ENCODE results near the gene ACR.

ACR gene

GRCh38 chr22:50699756-50700386 is 38.1 kb upstream of the ACR start:
- Histone ChIP-seq H3K9me2 (replicated peaks; ENCODE audit: insufficient read depth, low read length) (no peaks in the 10 kb centered on the region), H3K9ac (ENCODE audit: low read length) (no peak overlapping the region), H3K36me3 (replicated peaks; ENCODE audit: insufficient read depth, low read length) (no peaks in the 10 kb centered on the region), H4K20me1 (ENCODE audit: insufficient read depth, low read length) (no peaks in the 10 kb centered on the region), H3K9me3 (replicated peaks; ENCODE audit: insufficient read depth, low read length) (no peaks in the 10 kb centered on the region), H3K4me3 (ENCODE audit: low read length) (no peak overlapping the region), H3K4me1 (ENCODE audit: low read length) (peaks cover 10% of the 10 kb centered on the region), H3K4me2 (ENCODE audit: low read depth, low read length) (no peak overlapping the region), H3K79me2 (ENCODE audit: low read length) (no peaks in the 10 kb centered on the region), H3K27me3 (replicated peaks; ENCODE audit: insufficient read depth, low read length) (no peaks in the 10 kb centered on the region), H2AFZ (ENCODE audit: low read length) (no peak overlapping the region), H3K27ac (ENCODE audit: low read length) (no peak overlapping the region), H3F3A (ENCODE audit: insufficient read depth, low read length) (0 out of 2 replicates have a peak, but pooled peaks cover 5% of the 10 kb centered on the region)
- DNase-seq = no peak
- TF ChIP-seq EZH2phosphoT487 (IDR thresholded peaks at IDR 0.05; ENCODE audit: low read length) = no peak
- TF ChIP-seq, protein P1, sequence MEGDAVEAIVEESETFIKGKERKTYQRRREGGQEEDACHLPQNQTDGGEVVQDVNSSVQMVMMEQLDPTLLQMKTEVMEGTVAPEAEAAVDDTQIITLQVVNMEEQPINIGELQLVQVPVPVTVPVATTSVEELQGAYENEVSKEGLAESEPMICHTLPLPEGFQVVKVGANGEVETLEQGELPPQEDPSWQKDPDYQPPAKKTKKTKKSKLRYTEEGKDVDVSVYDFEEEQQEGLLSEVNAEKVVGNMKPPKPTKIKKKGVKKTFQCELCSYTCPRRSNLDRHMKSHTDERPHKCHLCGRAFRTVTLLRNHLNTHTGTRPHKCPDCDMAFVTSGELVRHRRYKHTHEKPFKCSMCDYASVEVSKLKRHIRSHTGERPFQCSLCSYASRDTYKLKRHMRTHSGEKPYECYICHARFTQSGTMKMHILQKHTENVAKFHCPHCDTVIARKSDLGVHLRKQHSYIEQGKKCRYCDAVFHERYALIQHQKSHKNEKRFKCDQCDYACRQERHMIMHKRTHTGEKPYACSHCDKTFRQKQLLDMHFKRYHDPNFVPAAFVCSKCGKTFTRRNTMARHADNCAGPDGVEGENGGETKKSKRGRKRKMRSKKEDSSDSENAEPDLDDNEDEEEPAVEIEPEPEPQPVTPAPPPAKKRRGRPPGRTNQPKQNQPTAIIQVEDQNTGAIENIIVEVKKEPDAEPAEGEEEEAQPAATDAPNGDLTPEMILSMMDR (IDR thresholded peaks at IDR 0.05; ENCODE audit: low read length) = peak; percentile 24
- TF ChIP-seq EZH2 (optimal IDR thresholded peaks at IDR 0.05; ENCODE audit: low read depth, low read length) = no peak

DNA sequence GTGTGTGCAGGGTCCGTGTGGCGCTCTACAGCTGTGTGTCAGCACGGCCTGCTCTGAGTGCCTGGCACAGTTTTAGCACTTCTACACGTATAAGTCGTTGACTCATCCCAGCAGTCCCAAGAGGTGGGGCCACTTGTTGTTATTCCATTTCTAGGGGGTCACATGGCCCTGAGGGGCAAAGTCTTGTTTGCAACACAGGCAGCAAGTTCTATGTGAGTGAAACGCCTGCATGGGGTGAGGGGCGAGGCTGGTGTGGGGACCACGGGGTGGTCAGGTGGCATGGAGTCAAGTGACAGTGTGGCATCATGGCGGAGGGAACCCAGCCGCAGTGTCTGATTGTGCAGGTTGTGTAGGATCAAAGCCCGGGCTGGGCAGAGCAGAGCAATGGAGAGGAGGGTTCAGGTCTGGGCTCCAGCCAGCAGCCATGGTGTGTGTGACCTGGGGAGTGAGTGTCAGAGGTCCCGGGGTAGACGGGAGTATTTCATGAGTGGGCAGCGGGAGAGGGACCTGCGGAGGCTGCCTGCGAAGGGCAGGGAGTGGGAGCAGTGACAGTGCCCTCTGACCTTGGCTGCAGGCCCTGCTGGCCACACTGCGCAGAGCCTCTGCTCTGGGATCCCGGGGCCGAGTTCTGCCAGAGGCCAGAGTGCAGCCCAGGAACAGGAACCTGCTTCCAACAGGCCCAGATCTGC is 37.5 kb upstream of the ACR start:
- Histone ChIP-seq H3K27me3 (replicated peaks; ENCODE audit: insufficient read depth, low read length) (no peaks in the 10 kb centered on the region), H3F3A (ENCODE audit: insufficient read depth, low read length) (0 out of 2 replicates have a peak, but pooled peaks cover 5% of the 10 kb centered on the region), H3K36me3 (replicated peaks; ENCODE audit: insufficient read depth, low read length) (no peaks in the 10 kb centered on the region), H2AFZ (ENCODE audit: low read length) (no peak overlapping the region), H3K4me2 (ENCODE audit: low read depth, low read length) (no peak overlapping the region), H3K9me3 (replicated peaks; ENCODE audit: insufficient read depth, low read length) (no peaks in the 10 kb centered on the region), H3K79me2 (ENCODE audit: low read length) (no peaks in the 10 kb centered on the region), H4K20me1 (ENCODE audit: insufficient read depth, low read length) (no peaks in the 10 kb centered on the region), H3K4me1 (ENCODE audit: low read length) (peaks cover 10% of the 10 kb centered on the region), H3K9me2 (replicated peaks; ENCODE audit: insufficient read depth, low read length) (no peaks in the 10 kb centered on the region), H3K4me3 (ENCODE audit: low read length) (no peak overlapping the region), H3K9ac (ENCODE audit: low read length) (no peak overlapping the region), H3K27ac (ENCODE audit: low read length) (no peak overlapping the region)
- TF ChIP-seq, protein P1 (IDR thresholded peaks at IDR 0.05; ENCODE audit: low read length) = no peak
- TF ChIP-seq EZH2 (optimal IDR thresholded peaks at IDR 0.05; ENCODE audit: low read depth, low read length) (no peak), EZH2phosphoT487 (IDR thresholded peaks at IDR 0.05; ENCODE audit: low read length) (no peak)
- no peak for DNase-seq

DNA sequence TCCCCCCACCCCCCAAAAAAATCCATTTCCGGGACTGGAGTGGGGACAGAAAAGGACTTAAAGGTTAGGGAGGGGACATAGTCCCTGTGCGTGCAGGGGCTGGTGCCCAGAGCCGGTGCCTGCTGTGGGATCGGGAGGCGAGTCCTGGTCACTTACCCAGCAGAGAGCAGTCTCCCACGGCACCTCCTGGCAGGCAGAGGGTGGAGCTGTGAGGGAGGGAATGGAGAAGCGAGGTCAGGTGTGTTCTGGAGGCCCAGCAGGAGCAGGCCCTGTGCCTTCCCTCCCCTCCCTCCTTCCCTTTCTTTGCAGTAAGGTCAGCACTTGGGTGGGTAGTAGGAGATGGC is 37.0 kb upstream of the ACR start:
- Histone ChIP-seq H4K20me1 (ENCODE audit: insufficient read depth, low read length) (no peaks in the 10 kb centered on the region), H3K4me1 (ENCODE audit: low read length) (peaks cover 10% of the 10 kb centered on the region), H2AFZ (ENCODE audit: low read length) (no peak overlapping the region), H3K36me3 (replicated peaks; ENCODE audit: insufficient read depth, low read length) (no peaks in the 10 kb centered on the region), H3F3A (ENCODE audit: insufficient read depth, low read length) (0 out of 2 replicates have a peak, but pooled peaks cover 5% of the 10 kb centered on the region), H3K4me3 (ENCODE audit: low read length) (no peak overlapping the region), H3K27ac (ENCODE audit: low read length) (no peak overlapping the region), H3K79me2 (ENCODE audit: low read length) (peaks cover 3% of the 10 kb centered on the region; the same call in 1 of the 2 replicates), H3K9ac (ENCODE audit: low read length) (no peak overlapping the region), H3K9me2 (replicated peaks; ENCODE audit: insufficient read depth, low read length) (no peaks in the 10 kb centered on the region), H3K27me3 (replicated peaks; ENCODE audit: insufficient read depth, low read length) (no peaks in the 10 kb centered on the region), H3K4me2 (ENCODE audit: low read depth, low read length) (no peak overlapping the region), H3K9me3 (replicated peaks; ENCODE audit: insufficient read depth, low read length) (no peaks in the 10 kb centered on the region)
- no peak for DNase-seq
- TF ChIP-seq, protein P1 (IDR thresholded peaks at IDR 0.05; ENCODE audit: low read length) = no peak
- TF ChIP-seq EZH2 (optimal IDR thresholded peaks at IDR 0.05; ENCODE audit: low read depth, low read length) (no peak), EZH2phosphoT487 (IDR thresholded peaks at IDR 0.05; ENCODE audit: low read length) (no peak)
